Astrocyte (in vitro differentiated cells and primary cell): Measurements from ENCODE around the gene CAPN6. TPM values are rescaled to one million over a fixed set of nuclear protein-coding genes. Genes with fewer than 3 reads are reported as not detected.

Experiments used
- DNase-seq: peaks from one replicate; pipeline ENCODE4 v3.0.0-alpha.2; 2010; ENCODE audit warnings: low read depth
- FAIRE-seq: peaks from 2 replicates; lab custom pipeline; 2011; peaks lifted over from hg19 to GRCh38; lab: Jason Lieb, UNC
- H2AFZ ChIP-seq: 2 replicates; pipeline ENCODE4 v1.6.0; 2012; ENCODE audit warnings: low read depth, low read length, inconsistent platforms
- H3K27ac ChIP-seq: 2 replicates; pipeline ENCODE4 v1.5.1; 2011; ENCODE audit warnings: low read depth, low read length, inconsistent platforms
- H3K27me3 ChIP-seq: 2 replicates; pipeline ENCODE4 v1.6.0; 2011; ENCODE audit warnings: low read length, inconsistent platforms; ENCODE audit not compliant: insufficient read depth
- H3K36me3 ChIP-seq: 2 replicates; pipeline ENCODE4 v1.5.1; 2011; ENCODE audit warnings: low read length, inconsistent platforms; ENCODE audit not compliant: insufficient read depth
- H3K4me1 ChIP-seq: 2 replicates; pipeline ENCODE4 v1.5.1; 2011; ENCODE audit warnings: low read length, inconsistent platforms; ENCODE audit not compliant: insufficient read depth
- H3K4me2 ChIP-seq: 2 replicates; pipeline ENCODE4 v1.6.0; 2012; ENCODE audit warnings: low read length, inconsistent platforms
- H3K4me3 ChIP-seq: 2 replicates; pipeline ENCODE4 v1.5.1; 2011; ENCODE audit warnings: low read depth, mild to moderate bottlenecking, low read length, inconsistent platforms; ENCODE audit not compliant: insufficient read depth
- H3K79me2 ChIP-seq: 2 replicates; pipeline ENCODE4 v1.6.0; 2012; ENCODE audit warnings: mild to moderate bottlenecking, low read length, inconsistent platforms; ENCODE audit not compliant: insufficient read depth
- H3K9ac ChIP-seq: 2 replicates; pipeline ENCODE4 v1.6.0; 2012; ENCODE audit warnings: mild to moderate bottlenecking, low read length, inconsistent platforms
- H3K9me3 ChIP-seq: 2 replicates; pipeline ENCODE4 v1.5.1; 2012; ENCODE audit warnings: low read depth, mild to moderate bottlenecking, low read length, inconsistent platforms; ENCODE audit not compliant: insufficient read depth
- H4K20me1 ChIP-seq: 2 replicates; pipeline ENCODE4 v1.6.0; 2012; ENCODE audit warnings: low read length, inconsistent platforms; ENCODE audit not compliant: insufficient read depth
- H3K27ac Mint-ChIP-seq: one replicate; pipeline ENCODE4 v1.8.0; 2021; ENCODE audit warnings: mild to moderate bottlenecking, mixed read lengths; ENCODE audit not compliant: unreplicated experiment
- H3K27me3 Mint-ChIP-seq: one replicate; pipeline ENCODE4 v1.8.0; 2021; ENCODE audit warnings: low read depth, mixed read lengths; ENCODE audit not compliant: unreplicated experiment
- H3K36me3 Mint-ChIP-seq: one replicate; pipeline ENCODE4 v1.8.0; 2021; ENCODE audit warnings: low read depth, mixed read lengths; ENCODE audit not compliant: unreplicated experiment
- H3K4me1 Mint-ChIP-seq: one replicate; pipeline ENCODE4 v1.8.0; 2021; ENCODE audit warnings: low read depth, mixed read lengths; ENCODE audit not compliant: unreplicated experiment
- H3K4me3 Mint-ChIP-seq: one replicate; pipeline ENCODE4 v1.8.0; 2021; ENCODE audit warnings: mild to moderate bottlenecking, moderate library complexity, mixed read lengths; ENCODE audit not compliant: unreplicated experiment
- H3K9me3 Mint-ChIP-seq: one replicate; pipeline ENCODE4 v1.8.0; 2021; ENCODE audit warnings: mild to moderate bottlenecking, mixed read lengths; ENCODE audit not compliant: unreplicated experiment
- CTCF ChIP-seq: IDR thresholded peaks from 2 replicates; pipeline ENCODE4 v1.5.1; 2011; ENCODE audit warnings: low read depth, mild to moderate bottlenecking, inconsistent platforms, low read length, moderate library complexity; ENCODE audit not compliant: insufficient read depth
- EZH2 ChIP-seq: IDR thresholded peaks from 2 replicates; pipeline ENCODE4 v1.6.1; 2012; ENCODE audit warnings: mild to moderate bottlenecking, low read length, inconsistent platforms; ENCODE audit not compliant: insufficient read depth
- total RNA-seq: library from RNA; stranded (reverse); gene quantifications from 2 replicates; pipeline ENCODE4 v1.2.1, GENCODE V29; 2021

Gene CAPN6
- total RNA-seq, 1 donor from 2014 or later, result 9.4 TPM

- FAIRE-seq, result peak; percentile 58
- no peaks in the 10 kb centered on the region for H3K4me1 ChIP-seq
- peaks cover 4% of the 10 kb centered on the region for H3K27me3 Mint-ChIP-seq
- no peaks in the 10 kb centered on the region for H3K9me3 Mint-ChIP-seq
- no peak overlapping the region for H3K9ac ChIP-seq
- H3K27ac ChIP-seq, result no peak overlapping the region
- no peaks in the 10 kb centered on the region for H4K20me1 ChIP-seq
- H3K4me3 ChIP-seq, result no peak overlapping the region
- H3K9me3 ChIP-seq, result no peaks in the 10 kb centered on the region
- H3K4me2 ChIP-seq, result no peak overlapping the region
- no peak overlapping the region for H3K27ac Mint-ChIP-seq
- H3K36me3 Mint-ChIP-seq, result no peaks in the 10 kb centered on the region
- no peaks in the 10 kb centered on the region for H3K36me3 ChIP-seq
- TF ChIP-seq EZH2 (no peak), CTCF (no peak)
- H3K79me2 ChIP-seq, result no peaks in the 10 kb centered on the region
- H3K4me3 Mint-ChIP-seq, result no peak overlapping the region
- H2AFZ ChIP-seq, result no peak overlapping the region
- DNase-seq, result no peak
- peaks cover 3% of the 10 kb centered on the region for H3K4me1 Mint-ChIP-seq
- no peaks in the 10 kb centered on the region for H3K27me3 ChIP-seq
These were observed 12.7 kb upstream of the CAPN6 start for GRCh38 chrX:111282991-111283390.

- no peak for FAIRE-seq
- H2AFZ ChIP-seq, result no peak overlapping the region
- peaks cover 4% of the 10 kb centered on the region for H3K27me3 Mint-ChIP-seq
These were observed 11.9 kb upstream of the CAPN6 start for GRCh38 chrX:111282139-111282538.

More at GRCh38 chrX:111282139-111282538, 11.9 kb upstream of the CAPN6 start:
- Histone ChIP-seq H3K9ac (no peak overlapping the region), H3K36me3 (no peaks in the 10 kb centered on the region), H3K27me3 (no peaks in the 10 kb centered on the region), H3K4me3 (no peak overlapping the region), H3K9me3 (no peaks in the 10 kb centered on the region), H4K20me1 (no peaks in the 10 kb centered on the region), H3K79me2 (no peaks in the 10 kb centered on the region), H3K4me1 (no peaks in the 10 kb centered on the region), H3K4me2 (no peak overlapping the region), H3K27ac (no peak overlapping the region)
- TF ChIP-seq EZH2 (no peak), CTCF (no peak)
- Mint-ChIP-seq H3K4me1 (peaks cover 3% of the 10 kb centered on the region), H3K9me3 (no peaks in the 10 kb centered on the region), H3K4me3 (no peak overlapping the region), H3K36me3 (no peaks in the 10 kb centered on the region), H3K27ac (no peak overlapping the region)
- DNase-seq, result no peak
